Thymus (tissue), 11 donors: ENCODE data around the gene RPRD1B. TPM values are rescaled to one million over a fixed set of nuclear protein-coding genes. Genes with fewer than 3 reads are reported as not detected.

Experiments used
- DNase-seq, 9 donors: peaks; one replicate each; pipeline ENCODE4 v3.0.0-alpha.2; 2013; ENCODE audit warnings: low spot score in 9 of 9, low read depth in 6 of 9, missing footprints in 1 of 9
- H3K27ac ChIP-seq, 2 donors: one replicate each; pipeline ENCODE4 v1.5.1; 2013; ENCODE audit warnings: control low read depth in 1 of 2, low read depth in 1 of 2, low read length in 1 of 2, mild to moderate bottlenecking in 1 of 2, moderate library complexity in 1 of 2
- H3K27me3 ChIP-seq, 2 donors: one replicate each; pipeline ENCODE4 v1.5.1; 2013; ENCODE audit warnings: low read length in 1 of 2; ENCODE audit not compliant: control insufficient read depth in 2 of 2, insufficient read depth in 1 of 2
- H3K36me3 ChIP-seq, 2 donors: one replicate each; pipeline ENCODE4 v1.5.1; 2013; ENCODE audit warnings: low read length in 1 of 2, mild to moderate bottlenecking in 1 of 2, moderate library complexity in 1 of 2; ENCODE audit not compliant: control insufficient read depth in 2 of 2, insufficient read depth in 2 of 2
- H3K4me1 ChIP-seq, 2 donors: one replicate each; pipeline ENCODE4 v1.5.1; 2013; ENCODE audit warnings: low read length in 2 of 2; ENCODE audit not compliant: control insufficient read depth in 2 of 2, insufficient read depth in 2 of 2
- H3K4me3 ChIP-seq, 2 donors: one replicate each; pipeline ENCODE4 v1.5.1; 2013; ENCODE audit warnings: low read length in 2 of 2, control low read depth in 1 of 2, mild to moderate bottlenecking in 1 of 2
- H3K9me3 ChIP-seq, 2 donors: one replicate each; pipeline ENCODE4 v1.5.1; 2013; ENCODE audit warnings: low read length in 1 of 2, mild to moderate bottlenecking in 1 of 2; ENCODE audit not compliant: control insufficient read depth in 2 of 2, insufficient read depth in 1 of 2
- WGBS: extraction: QIAGEN DNeasy Blood & Tissue Kit; methylation state at CpG from one replicate; pipeline ENCODE4 v1.1.7; 2013; 5-methylcytosine and 5-hydroxymethylcytosine counted together
- polyA plus RNA-seq: library from polyadenylated mRNA; stranded (reverse); fragments of 200-250 nt; gene quantifications from one replicate; pipeline ENCODE4 v1.2.3, GENCODE V29; 2013
- total RNA-seq: library from RNA; stranded (reverse); fragments of 120-200 nt; gene quantifications from one replicate; pipeline ENCODE4 v1.2.4, GENCODE V29; 2013
- donor health status: healthy.

The RPRD1B gene
- total and polyA plus RNA-seq, 2 donors: 14.5 to 17.6 TPM

GRCh38 chr20:38046572-38046971 is 13.0 kb downstream of the RPRD1B start:
- Histone ChIP-seq H3K36me3 (peaks cover 50 to 66% of the 10 kb centered on the region in 2 donors), H3K27ac (no peak overlapping the region), H3K9me3 (no peaks in the 10 kb centered on the region), H3K27me3 (no peaks in the 10 kb centered on the region), H3K4me3 (no peak overlapping the region), H3K4me1 (no peaks in the 10 kb centered on the region)
- DNase-seq: no peak
- WGBS: 93% methylated on average over 4 of the region's 4 CpGs

GRCh38 chr20:38049800-38050199 is 16.3 kb downstream of the RPRD1B start:
- 94% methylated on average over 3 of the region's 3 CpGs for WGBS
- Histone ChIP-seq H3K4me1 (no peaks in the 10 kb centered on the region), H3K4me3 (no peak overlapping the region), H3K9me3 (no peaks in the 10 kb centered on the region), H3K27me3 (no peaks in the 10 kb centered on the region), H3K27ac (no peak overlapping the region), H3K36me3 (peaks cover 28 to 45% of the 10 kb centered on the region in 2 donors)
- no peak for DNase-seq

- no peaks in the 10 kb centered on the region for H3K9me3 ChIP-seq
- no peak for DNase-seq
- H3K4me3 ChIP-seq: no peak overlapping the region
- 95% methylated on average over 1 of the region's 1 CpG for WGBS
- no peak overlapping the region for H3K27ac ChIP-seq
- H3K4me1 ChIP-seq: no peaks in the 10 kb centered on the region
- H3K27me3 ChIP-seq: no peaks in the 10 kb centered on the region
- H3K36me3 ChIP-seq: peaks cover 27 to 42% of the 10 kb centered on the region in 2 donors
Observed at GRCh38 chr20:38050686-38051085, 17.1 kb downstream of the RPRD1B start.

- 96% methylated on average over 2 of the region's 2 CpGs for WGBS
Observed at GRCh38 chr20:38052870-38053269, 19.3 kb downstream of the RPRD1B start.

GRCh38 chr20:38054647-38055046 is 21.1 kb downstream of the RPRD1B start:
- Histone ChIP-seq H3K4me3 (no peak overlapping the region), H3K36me3 (peaks cover 25 to 49% of the 10 kb centered on the region in 2 donors), H3K27me3 (no peaks in the 10 kb centered on the region), H3K9me3 (no peaks in the 10 kb centered on the region), H3K27ac (no peak overlapping the region), H3K4me1 (no peaks in the 10 kb centered on the region)
- DNase-seq: no peak
- 96% methylated on average over 2 of the region's 2 CpGs for WGBS

More at GRCh38 chr20:38052870-38053269, 19.3 kb downstream of the RPRD1B start:
- Histone ChIP-seq H3K4me1 (no peaks in the 10 kb centered on the region), H3K9me3 (no peaks in the 10 kb centered on the region), H3K27me3 (no peaks in the 10 kb centered on the region), H3K36me3 (peaks cover 29 to 43% of the 10 kb centered on the region in 2 donors), H3K27ac (no peak overlapping the region), H3K4me3 (no peak overlapping the region)
- DNase-seq: no peak

GRCh38 chr20:38055294-38055693 is 21.7 kb downstream of the RPRD1B start:
- no peak overlapping the region for H3K27ac ChIP-seq
- DNase-seq: no peak
- 69% methylated on average over 4 of the region's 4 CpGs for WGBS
- H3K36me3 ChIP-seq: peaks cover 26 to 49% of the 10 kb centered on the region in 2 donors
- H3K4me1 ChIP-seq: no peaks in the 10 kb centered on the region
- no peak overlapping the region for H3K4me3 ChIP-seq
- no peaks in the 10 kb centered on the region for H3K9me3 ChIP-seq
- H3K27me3 ChIP-seq: no peaks in the 10 kb centered on the region

- Histone ChIP-seq H3K27ac (no peak overlapping the region), H3K4me3 (no peak overlapping the region), H3K9me3 (no peaks in the 10 kb centered on the region), H3K4me1 (no peaks in the 10 kb centered on the region), H3K27me3 (no peaks in the 10 kb centered on the region), H3K36me3 (peaks cover 30 to 51% of the 10 kb centered on the region in 2 donors)
- no peak for DNase-seq
- WGBS: 96% methylated on average over 6 of the region's 6 CpGs
Observed at GRCh38 chr20:38055848-38056247, 22.3 kb downstream of the RPRD1B start.

- WGBS: 52% methylated on average over 7 of the region's 7 CpGs
- H3K4me3 ChIP-seq: no peak overlapping the region
- H3K27ac ChIP-seq: no peak overlapping the region
- H3K4me1 ChIP-seq: no peaks in the 10 kb centered on the region
- no peaks in the 10 kb centered on the region for H3K9me3 ChIP-seq
- H3K36me3 ChIP-seq: peaks cover 37 to 53% of the 10 kb centered on the region in 2 donors
- H3K27me3 ChIP-seq: no peaks in the 10 kb centered on the region
- DNase-seq: peak in 8 of 9 donors; percentile 25 to 75 (median 58)
Observed at GRCh38 chr20:38057351-38057972, 23.9 kb downstream of the RPRD1B start.

GRCh38 chr20:38059832-38060231 is 26.3 kb downstream of the RPRD1B start:
- no peak for DNase-seq
- no peaks in the 10 kb centered on the region for H3K27me3 ChIP-seq
- WGBS: 94% methylated on average over 5 of the region's 5 CpGs
- H3K36me3 ChIP-seq: peaks cover 47 to 67% of the 10 kb centered on the region in 2 donors
- H3K4me1 ChIP-seq: no peaks in the 10 kb centered on the region
- H3K9me3 ChIP-seq: no peaks in the 10 kb centered on the region
- no peak overlapping the region for H3K27ac ChIP-seq
- H3K4me3 ChIP-seq: no peak overlapping the region
